GM21447 (cell line): ENCODE data around the gene TTC17.
"Not testable (repeated sequence)": the region's sequence is repeated elsewhere in the genome, so short reads cannot be mapped to it uniquely, and the experiment has no call there.

Experiments used
- ATAC-seq: cut with Tn5 transposase; IDR thresholded peaks from one replicate; pipeline ENCODE4 v1.9.1; 2021; ENCODE audit not compliant: unreplicated experiment

The TTC17 gene

GRCh38 chr11:43358801-43359421 is at the start of gene TTC17:
Gene TTC17, plus strand, starts transcription at chr11:43358920. Its CDS starts 35 bp downstream, at chr11:43358955.
- peak; percentile 95 for ATAC-seq

GRCh38 chr11:43311791-43312607 is 46.7 kb upstream of the TTC17 start, which contains the start of gene API5:
Gene API5, plus strand, starts transcription at chr11:43311996. Its CDS starts 132 bp downstream, at chr11:43312128.
- peak; percentile 97 for ATAC-seq

DNA sequence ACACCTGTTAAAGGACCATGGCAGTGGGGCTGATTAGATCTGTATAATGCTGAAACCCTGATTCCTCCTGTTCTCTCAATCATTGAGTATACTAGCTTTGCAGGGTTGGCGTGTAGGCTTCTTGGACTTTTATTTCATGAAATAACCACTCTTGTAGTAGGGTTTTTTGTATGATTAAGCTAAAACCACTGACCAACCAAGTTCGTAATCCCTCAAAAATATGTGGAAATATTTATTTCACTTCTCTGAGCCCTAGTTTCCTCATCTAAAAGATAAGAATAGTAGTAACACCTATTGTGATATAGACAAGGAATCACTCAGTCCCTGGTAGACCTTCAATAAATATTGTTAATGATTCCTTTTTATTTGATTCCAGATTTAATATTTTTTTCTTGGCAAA is 42.8 kb upstream of the TTC17 start:
- no peak for ATAC-seq

GRCh38 chr11:43316451-43316850 is 42.3 kb upstream of the TTC17 start:
- ATAC-seq = no peak

DNA sequence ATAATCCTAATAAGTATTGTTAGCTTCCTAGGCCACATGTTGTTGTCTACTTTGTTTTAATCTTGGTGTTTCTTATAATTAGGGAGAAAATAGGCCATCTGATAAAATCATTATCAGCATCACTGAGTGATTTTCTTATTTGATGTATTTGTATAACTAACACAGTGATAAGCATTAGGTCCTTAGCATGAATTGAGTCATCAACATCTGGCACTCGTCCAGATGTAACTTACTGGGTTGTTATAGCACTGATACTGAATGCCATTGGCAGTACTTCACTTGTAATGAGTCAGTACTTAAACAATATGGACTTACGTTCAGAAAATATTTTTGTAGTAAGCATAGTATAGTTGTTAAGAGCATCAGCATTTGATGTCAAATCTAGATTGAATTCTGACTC is 30.7 kb upstream of the TTC17 start:
- ATAC-seq = no peak

DNA sequence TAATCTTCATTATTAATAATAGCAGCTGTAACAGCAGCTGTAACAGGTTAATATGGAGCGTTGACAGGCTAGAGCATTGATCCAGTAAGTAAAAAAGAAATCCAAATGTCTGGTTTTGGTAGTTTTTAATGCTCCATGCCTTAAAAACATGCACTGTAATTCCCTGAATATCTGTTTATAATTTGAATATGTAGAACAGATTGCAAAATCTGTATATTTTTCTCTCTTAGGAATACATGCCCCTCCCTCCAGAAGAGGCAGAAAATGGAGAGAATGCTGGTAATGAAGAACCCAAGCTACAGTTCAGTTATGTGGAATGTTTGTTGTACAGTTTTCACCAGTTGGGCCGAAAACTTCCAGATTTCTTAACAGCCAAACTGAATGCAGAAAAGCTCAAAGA is 30.2 kb upstream of the TTC17 start:
- no peak for ATAC-seq

- ATAC-seq = no peak
Observed at GRCh38 chr11:43341159-43341558, 17.6 kb upstream of the TTC17 start.

- not testable (repeated sequence) for ATAC-seq
Observed at GRCh38 chr11:43351426-43351825, 7.3 kb upstream of the TTC17 start.

DNA sequence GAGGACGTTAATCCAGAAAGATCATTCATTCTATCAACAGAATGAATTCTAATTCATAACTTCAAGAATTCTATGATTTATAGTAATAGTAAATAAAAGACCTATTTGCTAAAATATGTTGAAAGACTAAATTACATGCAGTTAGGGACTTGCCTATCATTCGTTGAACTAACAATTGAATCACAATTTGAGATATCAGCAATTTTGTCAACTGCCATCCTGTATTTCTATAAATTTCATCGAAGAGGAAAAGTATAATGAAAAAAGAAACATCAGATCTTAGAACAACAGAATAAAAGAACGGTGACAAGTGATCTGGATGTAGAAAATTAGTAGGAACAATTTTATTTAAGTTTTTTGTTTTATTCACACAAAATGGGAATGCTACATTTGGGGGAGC is 4.4 kb upstream of the TTC17 start:
- ATAC-seq = no peak

- no peak for ATAC-seq
Observed at GRCh38 chr11:43356336-43356735, 2.4 kb upstream of the TTC17 start.

DNA sequence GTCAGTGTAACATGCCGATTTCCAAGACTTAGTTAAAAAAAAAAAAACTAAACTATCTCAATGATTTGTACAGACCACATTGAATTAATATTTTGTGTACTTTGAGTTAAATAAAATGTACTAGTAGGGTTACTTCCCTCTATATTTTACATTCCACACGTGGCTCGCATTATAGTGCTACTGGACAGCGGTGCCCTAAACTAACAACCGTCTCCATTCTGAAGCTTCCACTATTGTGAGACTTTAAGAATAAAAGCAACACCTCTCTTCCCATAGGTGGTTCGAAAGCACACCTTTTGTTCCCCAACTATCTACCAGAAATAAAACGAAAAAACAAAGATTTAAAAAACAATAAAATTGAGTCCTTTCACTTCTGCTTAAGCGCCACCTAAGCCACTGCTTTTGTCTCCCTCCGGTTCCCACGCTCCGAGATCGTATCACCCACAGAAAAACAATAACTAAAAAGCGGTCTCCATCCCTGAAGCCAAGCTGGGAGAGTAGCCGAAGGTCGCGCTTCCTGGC is 380 bp upstream of the TTC17 start:
- no peak for ATAC-seq

- ATAC-seq = peak; percentile 41
Observed at GRCh38 chr11:43359422-43359818, 700 bp downstream of the TTC17 start.

DNA sequence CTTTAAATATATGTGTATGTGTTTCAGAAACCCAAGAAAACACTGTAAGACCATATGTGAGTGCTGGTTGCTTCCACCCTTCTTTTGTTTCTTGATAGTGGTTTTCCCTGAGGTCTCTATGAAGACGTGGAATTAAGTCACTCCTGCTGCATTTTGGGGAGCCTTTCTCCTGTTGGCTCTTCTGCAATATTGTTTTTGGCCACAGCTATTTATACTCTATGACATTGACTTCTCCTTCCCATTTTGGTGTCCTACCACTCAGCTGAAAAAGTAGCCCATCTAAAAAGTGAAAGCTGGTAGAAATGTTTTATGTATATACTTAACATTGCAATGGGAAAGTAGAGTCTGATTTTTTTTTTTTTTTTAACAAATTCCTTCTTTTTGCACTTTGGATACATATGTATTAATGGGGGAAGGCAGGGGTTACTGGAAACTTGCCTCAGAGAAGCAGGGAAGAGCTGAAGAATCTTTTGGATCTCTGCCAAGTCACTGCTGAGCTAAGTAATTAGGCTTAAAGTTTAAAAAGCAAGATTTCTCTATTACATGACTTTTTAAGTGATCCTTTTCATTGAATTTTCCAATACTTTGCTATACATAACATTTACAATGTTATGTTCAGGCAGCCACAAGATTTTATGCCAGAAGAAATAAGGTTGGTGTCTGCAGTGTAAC is 1.8 kb downstream of the TTC17 start:
- no peak for ATAC-seq

DNA sequence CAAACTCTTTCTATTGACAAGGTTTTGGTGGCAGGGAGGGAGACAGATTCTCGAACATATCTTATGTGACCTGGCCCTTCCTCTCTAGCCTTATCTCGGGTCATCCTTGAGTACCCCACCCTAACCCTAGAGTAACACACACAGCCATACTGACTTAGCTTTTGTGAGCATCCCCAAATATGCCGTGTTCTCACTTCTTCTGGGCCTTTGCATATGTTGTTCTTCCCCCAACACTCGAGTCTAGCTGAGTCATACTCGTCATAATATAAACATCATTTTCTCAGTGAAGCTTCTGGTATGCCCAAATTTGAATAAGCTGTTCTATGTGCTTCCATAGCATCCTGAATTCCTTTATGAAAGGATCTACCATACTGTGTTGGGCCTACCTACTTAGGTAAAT is 8.0 kb downstream of the TTC17 start:
- ATAC-seq = no peak

DNA sequence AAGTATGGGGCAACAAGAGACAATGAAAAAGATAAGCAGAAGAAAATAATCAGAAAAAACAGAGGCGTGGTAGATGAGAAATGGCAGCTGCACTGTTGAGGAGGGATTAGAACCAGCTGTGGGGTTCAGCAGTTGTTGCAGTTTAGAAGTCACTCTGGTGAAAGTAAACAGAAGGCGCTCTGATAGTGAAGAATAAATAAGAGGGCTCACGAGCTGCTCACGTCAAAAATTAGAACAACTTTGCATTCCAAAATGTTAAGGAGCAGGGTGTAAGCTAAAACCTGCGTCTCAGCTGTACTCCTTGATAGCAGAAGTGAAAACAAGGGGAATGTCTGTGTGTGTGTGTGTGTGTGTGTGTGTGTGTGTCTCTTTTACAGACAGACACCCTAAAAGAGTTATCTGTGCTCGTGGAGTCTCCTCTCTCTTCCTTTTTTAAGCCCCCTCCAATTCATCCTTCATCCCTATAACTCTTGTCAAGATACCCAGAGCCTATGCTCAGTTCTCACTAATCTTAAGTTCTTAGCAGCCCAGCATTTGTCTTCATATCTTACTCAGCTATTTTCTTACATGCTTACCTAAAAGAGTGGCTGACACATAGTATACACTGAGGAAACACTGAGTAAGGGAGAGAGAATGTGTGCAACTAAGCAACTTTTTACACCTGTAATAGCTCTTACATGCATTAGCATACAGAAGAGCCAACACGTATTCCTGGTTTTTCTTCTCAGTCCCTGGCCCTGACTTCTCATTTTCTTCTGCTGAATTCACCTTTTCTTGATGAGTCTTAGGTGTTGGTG is 8.9 kb downstream of the TTC17 start:
- no peak for ATAC-seq

GRCh38 chr11:43376065-43376464 is 17.3 kb downstream of the TTC17 start:
- ATAC-seq = no peak

DNA sequence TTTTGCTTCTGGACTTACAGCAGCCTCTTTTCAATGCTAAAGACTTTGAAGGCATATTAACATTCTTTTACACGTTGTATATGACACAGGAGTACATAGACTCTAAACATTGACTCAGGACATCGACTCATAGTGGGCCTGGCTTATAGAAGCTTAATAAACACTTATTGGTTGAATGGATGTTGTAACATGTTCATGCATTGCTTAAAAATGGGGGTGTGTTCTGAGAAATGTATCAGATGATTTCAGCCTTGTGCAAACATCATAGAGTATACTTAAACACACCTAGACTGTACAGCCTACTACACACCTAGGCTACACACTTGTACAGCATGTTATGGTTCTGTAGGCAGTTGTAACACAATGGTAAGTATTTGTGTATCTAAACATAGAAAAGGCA is 17.9 kb downstream of the TTC17 start:
- no peak for ATAC-seq

DNA sequence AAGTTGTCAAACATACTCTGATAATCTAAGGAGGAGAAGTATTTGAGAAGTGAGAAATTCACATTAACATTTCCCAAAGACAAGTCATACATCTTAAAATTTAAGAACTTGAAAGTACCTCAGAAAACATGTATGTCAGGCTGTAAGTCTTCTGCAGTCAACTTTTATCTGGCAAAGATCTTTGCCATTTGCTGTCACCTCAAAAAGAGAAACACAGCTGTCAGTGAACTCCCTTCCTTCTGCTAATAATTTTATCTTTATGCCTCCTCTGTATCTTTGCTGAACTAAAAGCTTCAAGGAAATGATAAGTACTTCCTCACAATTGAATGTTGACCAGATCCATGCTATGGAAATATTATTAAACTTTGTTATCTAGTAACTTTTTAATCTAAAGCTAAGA is 18.7 kb downstream of the TTC17 start:
- ATAC-seq = no peak

GRCh38 chr11:43378897-43379296 is 20.2 kb downstream of the TTC17 start:
- no peak for ATAC-seq

DNA sequence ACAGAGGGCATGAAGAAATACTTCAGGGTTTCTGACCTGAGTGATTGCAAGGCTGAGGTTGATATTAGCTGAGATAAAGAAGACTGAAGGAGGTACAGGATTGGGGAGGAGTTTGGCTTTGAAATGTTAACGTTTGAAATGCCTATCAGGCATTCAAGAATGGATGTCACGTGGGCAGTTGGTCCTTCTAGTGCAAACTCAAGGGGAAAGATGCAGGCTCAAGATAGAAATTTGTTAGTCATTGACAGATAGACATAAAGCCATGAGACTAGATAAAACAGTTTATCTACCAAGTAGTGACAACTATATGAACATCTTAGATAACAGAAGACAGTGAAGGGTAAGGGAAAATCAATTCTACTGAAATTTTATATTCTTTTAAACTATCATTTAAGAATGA is 23.1 kb downstream of the TTC17 start:
- ATAC-seq = no peak

- no peak for ATAC-seq
Observed at GRCh38 chr11:43382614-43383013, 23.9 kb downstream of the TTC17 start.
